ENCODE measurements around the gene CDH26. TPM values are rescaled to one million over a fixed set of nuclear protein-coding genes. Genes with fewer than 3 reads are reported as not detected.

The CDH26 gene
- total and polyA plus RNA-seq, 2 of the 13 experiments (the other 11 are each of a cell fraction or from before 2014, with no cell fraction given) = 0.40 to 1.1 TPM

DNA sequence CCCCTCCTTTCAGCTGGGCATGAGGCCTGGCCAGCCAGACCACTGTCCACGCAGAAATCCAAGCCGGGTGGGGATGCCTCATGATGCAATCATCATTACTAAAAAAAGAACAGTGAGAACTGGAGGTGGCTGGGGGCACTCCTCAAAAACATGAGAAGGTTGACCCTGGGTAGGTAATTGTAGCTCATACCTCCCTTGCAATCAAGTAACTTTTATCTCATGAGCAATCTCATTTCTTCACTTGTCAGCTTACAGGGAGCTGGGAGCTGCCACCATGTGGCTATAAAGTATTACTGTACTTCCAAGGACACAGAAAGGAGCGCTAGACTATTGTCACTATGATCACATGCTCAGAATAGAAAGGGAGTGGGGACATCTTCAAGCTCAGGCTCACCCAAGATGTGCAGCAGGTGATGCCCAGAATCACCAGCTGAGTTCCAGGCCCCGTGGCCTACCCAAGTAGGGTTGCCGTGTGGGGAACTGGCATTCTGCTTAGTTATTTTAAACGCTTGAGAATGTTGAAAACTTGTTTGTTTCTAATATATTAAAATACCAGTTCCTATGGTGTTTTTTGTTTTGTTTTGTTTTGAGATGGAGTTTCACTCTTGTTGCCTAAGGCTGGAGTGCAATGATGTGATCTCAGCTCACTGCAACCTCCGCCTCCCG lies 3.0 kb upstream of the CDH26 start (continued):
- TF ChIP-seq, protein P1, sequence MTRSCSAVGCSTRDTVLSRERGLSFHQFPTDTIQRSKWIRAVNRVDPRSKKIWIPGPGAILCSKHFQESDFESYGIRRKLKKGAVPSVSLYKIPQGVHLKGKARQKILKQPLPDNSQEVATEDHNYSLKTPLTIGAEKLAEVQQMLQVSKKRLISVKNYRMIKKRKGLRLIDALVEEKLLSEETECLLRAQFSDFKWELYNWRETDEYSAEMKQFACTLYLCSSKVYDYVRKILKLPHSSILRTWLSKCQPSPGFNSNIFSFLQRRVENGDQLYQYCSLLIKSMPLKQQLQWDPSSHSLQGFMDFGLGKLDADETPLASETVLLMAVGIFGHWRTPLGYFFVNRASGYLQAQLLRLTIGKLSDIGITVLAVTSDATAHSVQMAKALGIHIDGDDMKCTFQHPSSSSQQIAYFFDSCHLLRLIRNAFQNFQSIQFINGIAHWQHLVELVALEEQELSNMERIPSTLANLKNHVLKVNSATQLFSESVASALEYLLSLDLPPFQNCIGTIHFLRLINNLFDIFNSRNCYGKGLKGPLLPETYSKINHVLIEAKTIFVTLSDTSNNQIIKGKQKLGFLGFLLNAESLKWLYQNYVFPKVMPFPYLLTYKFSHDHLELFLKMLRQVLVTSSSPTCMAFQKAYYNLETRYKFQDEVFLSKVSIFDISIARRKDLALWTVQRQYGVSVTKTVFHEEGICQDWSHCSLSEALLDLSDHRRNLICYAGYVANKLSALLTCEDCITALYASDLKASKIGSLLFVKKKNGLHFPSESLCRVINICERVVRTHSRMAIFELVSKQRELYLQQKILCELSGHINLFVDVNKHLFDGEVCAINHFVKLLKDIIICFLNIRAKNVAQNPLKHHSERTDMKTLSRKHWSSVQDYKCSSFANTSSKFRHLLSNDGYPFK (CRISPR knock-in tag; IDR thresholded peaks at IDR 0.05; ENCODE audit: borderline replicate concordance) = no peak
- TF ChIP-seq CEBPB (IDR thresholded peaks at IDR 0.05; ENCODE audit: borderline replicate concordance, low read depth, low read length) = peak; percentile 52; the same call in 1 of the 2 replicates
- TF ChIP-seq, protein P2, sequence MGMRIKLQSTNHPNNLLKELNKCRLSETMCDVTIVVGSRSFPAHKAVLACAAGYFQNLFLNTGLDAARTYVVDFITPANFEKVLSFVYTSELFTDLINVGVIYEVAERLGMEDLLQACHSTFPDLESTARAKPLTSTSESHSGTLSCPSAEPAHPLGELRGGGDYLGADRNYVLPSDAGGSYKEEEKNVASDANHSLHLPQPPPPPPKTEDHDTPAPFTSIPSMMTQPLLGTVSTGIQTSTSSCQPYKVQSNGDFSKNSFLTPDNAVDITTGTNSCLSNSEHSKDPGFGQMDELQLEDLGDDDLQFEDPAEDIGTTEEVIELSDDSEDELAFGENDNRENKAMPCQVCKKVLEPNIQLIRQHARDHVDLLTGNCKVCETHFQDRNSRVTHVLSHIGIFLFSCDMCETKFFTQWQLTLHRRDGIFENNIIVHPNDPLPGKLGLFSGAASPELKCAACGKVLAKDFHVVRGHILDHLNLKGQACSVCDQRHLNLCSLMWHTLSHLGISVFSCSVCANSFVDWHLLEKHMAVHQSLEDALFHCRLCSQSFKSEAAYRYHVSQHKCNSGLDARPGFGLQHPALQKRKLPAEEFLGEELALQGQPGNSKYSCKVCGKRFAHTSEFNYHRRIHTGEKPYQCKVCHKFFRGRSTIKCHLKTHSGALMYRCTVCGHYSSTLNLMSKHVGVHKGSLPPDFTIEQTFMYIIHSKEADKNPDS (CRISPR knock-in tag; IDR thresholded peaks at IDR 0.05) = no peak
- TF ChIP-seq SRF (IDR thresholded peaks at IDR 0.05; ENCODE audit: low read depth, low read length) = no peak
- TF ChIP-seq, protein P3, sequence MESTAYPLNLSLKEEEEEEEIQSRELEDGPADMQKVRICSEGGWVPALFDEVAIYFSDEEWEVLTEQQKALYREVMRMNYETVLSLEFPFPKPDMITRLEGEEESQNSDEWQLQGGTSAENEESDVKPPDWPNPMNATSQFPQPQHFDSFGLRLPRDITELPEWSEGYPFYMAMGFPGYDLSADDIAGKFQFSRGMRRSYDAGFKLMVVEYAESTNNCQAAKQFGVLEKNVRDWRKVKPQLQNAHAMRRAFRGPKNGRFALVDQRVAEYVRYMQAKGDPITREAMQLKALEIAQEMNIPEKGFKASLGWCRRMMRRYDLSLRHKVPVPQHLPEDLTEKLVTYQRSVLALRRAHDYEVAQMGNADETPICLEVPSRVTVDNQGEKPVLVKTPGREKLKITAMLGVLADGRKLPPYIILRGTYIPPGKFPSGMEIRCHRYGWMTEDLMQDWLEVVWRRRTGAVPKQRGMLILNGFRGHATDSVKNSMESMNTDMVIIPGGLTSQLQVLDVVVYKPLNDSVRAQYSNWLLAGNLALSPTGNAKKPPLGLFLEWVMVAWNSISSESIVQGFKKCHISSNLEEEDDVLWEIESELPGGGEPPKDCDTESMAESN (CRISPR knock-in tag; conservative IDR thresholded peaks at IDR 0.05) = 0 out of 2 replicates have a peak, but pooled peaks have one; percentile 22
- TF ChIP-seq CBX1 (IDR thresholded peaks at IDR 0.05; ENCODE audit: low read depth) = no peak
- no peak for TF ChIP-seq TRIM24 (CRISPR knock-in tag; IDR thresholded peaks at IDR 0.05)
- TF ChIP-seq, protein P4, sequence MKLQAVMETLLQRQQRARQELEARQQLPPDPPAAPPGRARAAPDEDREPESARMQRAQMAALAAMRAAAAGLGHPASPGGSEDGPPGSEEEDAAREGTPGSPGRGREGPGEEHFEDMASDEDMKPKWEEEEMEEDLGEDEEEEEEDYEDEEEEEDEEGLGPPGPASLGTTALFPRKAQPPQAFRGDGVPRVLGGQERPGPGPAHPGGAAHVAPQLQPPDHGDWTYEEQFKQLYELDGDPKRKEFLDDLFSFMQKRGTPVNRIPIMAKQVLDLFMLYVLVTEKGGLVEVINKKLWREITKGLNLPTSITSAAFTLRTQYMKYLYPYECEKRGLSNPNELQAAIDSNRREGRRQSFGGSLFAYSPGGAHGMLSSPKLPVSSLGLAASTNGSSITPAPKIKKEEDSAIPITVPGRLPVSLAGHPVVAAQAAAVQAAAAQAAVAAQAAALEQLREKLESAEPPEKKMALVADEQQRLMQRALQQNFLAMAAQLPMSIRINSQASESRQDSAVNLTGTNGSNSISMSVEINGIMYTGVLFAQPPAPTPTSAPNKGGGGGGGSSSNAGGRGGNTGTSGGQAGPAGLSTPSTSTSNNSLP (IDR thresholded peaks at IDR 0.05; ENCODE audit: low read depth, low read length) = peak; percentile 61; the same call in 1 of the 2 replicates
- no peak for TF ChIP-seq EP300 (IDR thresholded peaks at IDR 0.05; ENCODE audit: low read depth in 2 of 2, low read length in 2 of 2)
- TF ChIP-seq EP300 (CRISPR knock-in tag; IDR thresholded peaks at IDR 0.05; ENCODE audit: borderline replicate concordance) = no peak
- TF ChIP-seq RAD21 (CRISPR knock-in tag; IDR thresholded peaks at IDR 0.05) = 0 out of 2 replicates have a peak, but pooled peaks have one; percentile 39
- no peak for TF ChIP-seq ZNF460 (CRISPR knock-in tag; IDR thresholded peaks at IDR 0.05; ENCODE audit: borderline replicate concordance)
- TF ChIP-seq, protein P5, sequence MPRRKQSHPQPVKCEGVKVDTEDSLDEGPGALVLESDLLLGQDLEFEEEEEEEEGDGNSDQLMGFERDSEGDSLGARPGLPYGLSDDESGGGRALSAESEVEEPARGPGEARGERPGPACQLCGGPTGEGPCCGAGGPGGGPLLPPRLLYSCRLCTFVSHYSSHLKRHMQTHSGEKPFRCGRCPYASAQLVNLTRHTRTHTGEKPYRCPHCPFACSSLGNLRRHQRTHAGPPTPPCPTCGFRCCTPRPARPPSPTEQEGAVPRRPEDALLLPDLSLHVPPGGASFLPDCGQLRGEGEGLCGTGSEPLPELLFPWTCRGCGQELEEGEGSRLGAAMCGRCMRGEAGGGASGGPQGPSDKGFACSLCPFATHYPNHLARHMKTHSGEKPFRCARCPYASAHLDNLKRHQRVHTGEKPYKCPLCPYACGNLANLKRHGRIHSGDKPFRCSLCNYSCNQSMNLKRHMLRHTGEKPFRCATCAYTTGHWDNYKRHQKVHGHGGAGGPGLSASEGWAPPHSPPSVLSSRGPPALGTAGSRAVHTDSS (CRISPR knock-in tag; conservative IDR thresholded peaks at IDR 0.05) = no peak
- TF ChIP-seq NCOA5 (CRISPR knock-in tag; IDR thresholded peaks at IDR 0.05) = no peak
- TF ChIP-seq, protein P6, sequence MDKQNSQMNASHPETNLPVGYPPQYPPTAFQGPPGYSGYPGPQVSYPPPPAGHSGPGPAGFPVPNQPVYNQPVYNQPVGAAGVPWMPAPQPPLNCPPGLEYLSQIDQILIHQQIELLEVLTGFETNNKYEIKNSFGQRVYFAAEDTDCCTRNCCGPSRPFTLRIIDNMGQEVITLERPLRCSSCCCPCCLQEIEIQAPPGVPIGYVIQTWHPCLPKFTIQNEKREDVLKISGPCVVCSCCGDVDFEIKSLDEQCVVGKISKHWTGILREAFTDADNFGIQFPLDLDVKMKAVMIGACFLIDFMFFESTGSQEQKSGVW (CRISPR knock-in tag; IDR thresholded peaks at IDR 0.05; ENCODE audit: borderline replicate concordance) = no peak
- no peak for TF ChIP-seq ZFY (CRISPR knock-in tag; IDR thresholded peaks at IDR 0.05)
- TF ChIP-seq ZNF629 (CRISPR knock-in tag; conservative IDR thresholded peaks at IDR 0.05) = no peak
- no peak for TF ChIP-seq ZNF775 (CRISPR knock-in tag; IDR thresholded peaks at IDR 0.05; ENCODE audit: borderline replicate concordance)

Data from HepG2 (cell line).